Ovary (tissue), 3 donors: ENCODE data around the gene MYO5C.

Experiments
- POLR2A ChIP-seq: fragments of 450-650 bp; IDR thresholded peaks from one replicate; pipeline ENCODE4 v1.6.1; 2017; ENCODE audit warnings: antibody characterized with exemption, mild to moderate bottlenecking, moderate library complexity
- TF ChIP-seq, protein P1 (sequence below), 3 donors: fragments of 450-650 bp in 2 of 3; fragments of 200-600 bp in 1 of 3; IDR thresholded peaks; one replicate each; pipeline versions ENCODE4 v1.5.1 to v1.8.0; 2016 to 2022; ENCODE audit warnings: antibody characterized with exemption in 3 of 3, mild to moderate bottlenecking in 1 of 3
- donor health status: DM: no; HTN: no; CAD: no.

DNA sequence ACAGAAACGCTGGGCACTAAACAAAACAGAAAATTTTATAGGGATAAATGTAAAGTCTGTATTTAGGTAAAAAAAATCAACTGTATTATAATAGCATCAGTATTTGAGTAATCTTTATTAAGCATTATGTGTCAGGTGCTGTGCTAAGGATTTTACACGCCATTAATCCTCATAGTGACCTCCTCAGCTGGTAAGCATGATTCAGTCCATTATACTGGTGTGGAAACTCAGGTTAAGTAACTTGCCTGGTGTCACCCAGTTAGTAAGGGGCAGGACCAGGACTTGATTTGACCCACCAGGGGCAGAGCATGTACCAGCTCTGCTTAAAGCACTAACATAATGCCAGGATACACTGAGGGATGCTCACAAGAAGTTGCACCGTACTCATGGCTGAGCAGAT is 4.8 kb downstream of the MYO5C start:
- TF ChIP-seq, protein P1, sequence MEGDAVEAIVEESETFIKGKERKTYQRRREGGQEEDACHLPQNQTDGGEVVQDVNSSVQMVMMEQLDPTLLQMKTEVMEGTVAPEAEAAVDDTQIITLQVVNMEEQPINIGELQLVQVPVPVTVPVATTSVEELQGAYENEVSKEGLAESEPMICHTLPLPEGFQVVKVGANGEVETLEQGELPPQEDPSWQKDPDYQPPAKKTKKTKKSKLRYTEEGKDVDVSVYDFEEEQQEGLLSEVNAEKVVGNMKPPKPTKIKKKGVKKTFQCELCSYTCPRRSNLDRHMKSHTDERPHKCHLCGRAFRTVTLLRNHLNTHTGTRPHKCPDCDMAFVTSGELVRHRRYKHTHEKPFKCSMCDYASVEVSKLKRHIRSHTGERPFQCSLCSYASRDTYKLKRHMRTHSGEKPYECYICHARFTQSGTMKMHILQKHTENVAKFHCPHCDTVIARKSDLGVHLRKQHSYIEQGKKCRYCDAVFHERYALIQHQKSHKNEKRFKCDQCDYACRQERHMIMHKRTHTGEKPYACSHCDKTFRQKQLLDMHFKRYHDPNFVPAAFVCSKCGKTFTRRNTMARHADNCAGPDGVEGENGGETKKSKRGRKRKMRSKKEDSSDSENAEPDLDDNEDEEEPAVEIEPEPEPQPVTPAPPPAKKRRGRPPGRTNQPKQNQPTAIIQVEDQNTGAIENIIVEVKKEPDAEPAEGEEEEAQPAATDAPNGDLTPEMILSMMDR (IDR thresholded peaks at IDR 0.05), result no peak
- no peak for TF ChIP-seq POLR2A
